ENCODE measurements around the gene ITCH.
"Not testable (repeated sequence)": the region's sequence is repeated elsewhere in the genome, so short reads cannot be mapped to it uniquely, and the experiment has no call there.

Gene ITCH

DNA sequence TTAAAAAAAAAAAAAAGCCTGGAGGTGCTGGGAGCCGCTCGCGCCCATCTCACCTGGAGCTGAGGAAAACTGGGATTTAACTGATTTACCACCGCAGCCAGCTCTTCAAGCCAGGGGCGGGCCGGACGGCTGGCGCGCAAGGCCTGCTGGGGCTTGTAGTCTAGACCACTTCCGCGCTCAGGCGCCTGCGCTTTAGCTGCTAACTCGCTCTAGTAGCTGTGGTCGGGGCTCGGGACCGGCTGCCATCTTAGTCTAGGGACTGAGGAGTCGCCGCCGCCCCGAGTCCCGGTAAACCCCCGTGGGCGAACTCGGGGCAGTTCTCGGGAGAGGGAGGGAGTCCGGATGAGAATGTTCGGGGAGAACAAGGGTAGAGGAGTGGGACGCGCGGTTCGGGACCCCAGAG, at the start of gene ITCH:
Gene ITCH (plus strand): TSS at position 212 of the 403 bp plus-strand sequence. CDS start 30,539 bp downstream, outside the sequence.
- DNase-seq, result peak; percentile 86

DNA sequence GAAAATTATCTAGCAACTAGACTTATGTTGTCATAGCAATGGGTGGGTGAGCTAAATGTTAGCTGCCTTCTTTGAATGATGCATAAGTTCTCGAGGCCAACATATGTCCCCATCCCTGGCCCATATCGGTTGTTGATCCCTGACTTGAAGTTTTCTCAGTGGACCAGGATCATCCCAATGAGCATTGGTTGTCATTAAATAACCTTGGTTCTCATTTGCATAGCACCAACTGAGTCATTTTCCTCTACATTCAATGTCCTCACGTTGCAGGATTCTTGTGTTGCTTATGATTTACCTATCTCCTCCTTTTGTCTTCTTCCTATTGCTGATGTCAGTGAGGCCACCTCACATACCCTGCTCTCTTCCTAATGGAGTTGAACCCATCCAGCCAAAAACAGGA, 47.8 kb upstream of the ITCH start:
- no peak for DNase-seq

DNA sequence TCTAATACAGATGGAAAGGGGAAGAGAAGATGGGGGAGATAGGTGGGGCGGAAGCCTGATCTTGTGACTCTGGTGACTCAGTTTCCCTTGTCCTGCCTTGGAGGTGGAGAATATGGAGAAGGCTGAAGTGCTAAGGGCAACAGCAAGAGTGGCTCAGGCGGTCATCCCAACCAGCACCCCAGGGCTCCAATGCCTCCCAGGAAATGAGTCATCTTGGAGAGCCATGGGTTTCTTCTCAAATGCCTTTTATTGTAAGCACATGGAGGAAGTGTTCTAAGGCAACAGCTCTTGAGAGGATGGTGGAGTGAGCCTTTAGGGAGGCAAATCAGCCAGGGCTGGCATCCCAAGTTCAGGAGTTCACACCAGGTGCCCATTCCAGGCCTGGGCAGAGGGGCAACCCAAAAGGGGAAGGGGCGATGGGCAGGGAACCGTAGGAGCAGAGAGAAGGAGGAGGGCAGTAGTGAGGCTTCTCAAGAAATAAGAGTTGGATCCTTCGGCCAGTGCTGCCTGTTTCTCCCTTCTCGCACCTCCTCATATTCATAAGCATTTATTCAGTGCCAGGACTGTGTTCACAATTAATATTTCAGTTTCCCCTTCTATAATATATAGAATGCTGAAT, 46.8 kb upstream of the ITCH start:
- no peak for DNase-seq

DNA sequence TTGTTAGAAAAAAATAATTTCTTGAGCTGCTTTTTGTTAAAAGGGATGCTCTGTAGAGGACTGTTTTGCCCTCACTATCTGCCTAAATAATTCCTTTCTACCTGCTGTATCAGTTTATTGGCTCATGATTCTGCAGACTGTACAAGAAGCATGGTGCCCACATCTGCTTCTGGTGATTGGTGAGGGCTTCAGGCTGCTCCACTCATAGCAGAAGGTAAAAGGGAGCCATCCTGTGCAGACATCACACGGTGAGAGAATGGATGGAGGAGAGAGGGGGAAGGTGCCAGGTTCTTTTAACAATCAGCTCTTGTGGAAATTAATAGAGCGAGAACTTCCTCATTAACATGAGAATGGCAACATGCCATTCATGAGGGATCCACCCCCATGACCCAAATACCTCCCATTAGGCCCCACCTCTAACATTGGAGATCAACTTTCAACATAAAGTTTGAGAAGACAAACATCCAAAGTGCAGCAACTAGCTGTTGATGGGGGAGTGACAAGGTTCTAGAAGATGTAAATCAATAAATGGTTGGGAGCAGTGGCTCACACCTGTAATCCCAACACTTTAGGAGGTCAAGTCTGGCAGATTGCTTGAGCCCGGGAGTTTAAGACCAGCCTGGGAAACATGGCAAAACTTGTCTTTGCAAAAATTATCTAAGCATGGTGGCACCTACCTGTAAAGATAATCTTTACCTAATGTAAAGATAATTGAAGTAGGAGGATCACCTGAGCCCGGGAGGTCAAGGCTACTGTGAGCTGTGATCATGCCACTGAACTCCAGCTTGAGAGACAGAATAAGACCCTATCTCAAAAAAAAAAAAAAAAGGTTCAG, 44.2 kb upstream of the ITCH start:
- no peak for DNase-seq

DNA sequence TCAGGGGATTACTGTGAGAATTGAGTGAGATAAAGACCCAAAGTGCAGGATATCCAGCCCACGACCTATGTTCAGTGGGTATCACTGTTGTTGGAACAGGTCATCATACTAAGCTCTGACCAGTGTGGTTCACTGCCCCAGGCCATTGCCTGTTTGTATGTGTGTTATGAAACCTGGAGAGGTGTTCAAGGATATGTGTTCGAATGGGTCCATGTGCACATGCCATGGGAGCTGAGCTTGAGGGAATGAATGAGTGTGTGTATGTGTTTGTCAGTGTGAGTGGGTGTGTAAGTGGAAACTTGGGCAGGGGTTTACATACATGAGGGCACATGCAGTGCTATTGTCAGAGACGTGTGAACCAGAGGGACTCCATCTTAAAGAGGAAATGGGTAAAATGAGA, 42.2 kb upstream of the ITCH start:
- no peak for DNase-seq

DNA sequence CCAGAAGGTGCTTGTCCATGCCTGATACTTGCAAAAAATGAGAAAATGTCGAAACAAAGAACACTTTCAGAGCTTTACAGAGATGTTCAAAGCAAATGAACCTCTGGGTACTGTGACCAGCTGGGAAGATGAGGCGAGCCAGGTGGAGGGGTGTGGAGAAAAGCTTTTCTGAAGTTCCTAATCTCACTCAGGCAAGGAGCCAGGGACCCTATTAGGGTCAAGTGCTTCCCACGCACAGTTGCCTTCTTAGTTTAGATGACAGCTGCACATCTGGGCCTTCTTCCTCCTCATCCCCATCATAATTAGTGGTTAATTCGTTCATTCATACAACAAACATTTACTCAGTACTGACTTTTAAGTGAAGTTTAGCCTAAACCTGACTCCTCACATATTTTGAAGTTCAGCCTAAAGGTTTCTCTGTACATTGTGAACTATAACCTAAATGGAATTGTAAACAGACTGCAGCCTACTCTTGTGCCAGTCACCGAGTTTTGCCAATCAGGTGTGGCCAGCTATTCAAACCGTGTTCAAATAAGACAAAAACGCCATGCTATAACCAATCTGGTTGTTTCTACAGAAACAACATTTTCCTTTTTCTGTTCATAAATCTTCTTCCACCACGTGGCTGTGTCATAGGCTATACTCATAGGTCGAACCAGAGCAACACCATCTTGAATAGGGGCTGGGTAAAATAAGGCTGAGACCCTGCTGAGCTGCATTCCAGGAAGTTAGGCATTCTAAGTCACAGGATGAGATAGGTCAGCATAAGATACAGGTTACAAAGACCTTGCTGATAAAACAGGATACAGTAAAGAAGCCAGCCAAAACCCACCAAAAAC, 40.6 kb upstream of the ITCH start:
- DNase-seq, result no peak

DNA sequence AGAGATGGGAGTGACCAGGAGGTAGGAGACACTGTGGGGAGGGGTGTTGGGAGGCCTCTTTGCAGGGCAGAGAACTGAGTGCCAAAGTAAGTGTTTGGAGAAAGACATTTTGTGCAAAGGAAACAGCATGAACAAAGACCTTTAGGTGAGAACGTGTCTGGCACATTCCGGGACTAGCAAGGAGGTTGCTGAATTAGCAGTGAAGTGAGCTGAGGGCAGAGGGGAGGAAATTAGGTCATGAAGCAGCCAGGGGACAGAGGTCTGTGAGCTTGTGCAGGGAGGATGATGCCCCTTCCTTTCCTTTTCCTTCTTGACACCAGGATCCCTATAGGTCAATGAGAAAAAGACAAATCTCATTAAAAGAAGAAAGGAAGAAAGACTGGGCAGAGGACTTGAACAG, 38.5 kb upstream of the ITCH start:
- no peak for DNase-seq

DNA sequence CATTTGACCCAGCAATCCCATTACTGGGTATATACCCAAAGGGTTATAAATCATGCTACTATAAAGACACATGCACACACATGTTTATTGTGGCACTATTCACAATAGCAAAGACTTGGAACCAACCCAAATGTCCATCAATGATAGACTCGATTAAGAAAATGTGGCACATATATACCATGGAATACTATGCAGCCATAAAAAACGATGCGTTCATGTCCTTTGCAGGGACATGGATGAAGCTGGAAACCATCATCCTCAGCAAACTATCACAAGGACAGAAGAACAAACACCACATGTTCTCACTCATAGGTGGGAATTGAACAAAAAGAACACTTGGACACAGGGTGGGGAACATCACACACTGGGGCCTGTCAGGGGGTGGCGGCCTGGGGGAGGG, 34.9 kb upstream of the ITCH start:
- not testable (repeated sequence) for DNase-seq

DNA sequence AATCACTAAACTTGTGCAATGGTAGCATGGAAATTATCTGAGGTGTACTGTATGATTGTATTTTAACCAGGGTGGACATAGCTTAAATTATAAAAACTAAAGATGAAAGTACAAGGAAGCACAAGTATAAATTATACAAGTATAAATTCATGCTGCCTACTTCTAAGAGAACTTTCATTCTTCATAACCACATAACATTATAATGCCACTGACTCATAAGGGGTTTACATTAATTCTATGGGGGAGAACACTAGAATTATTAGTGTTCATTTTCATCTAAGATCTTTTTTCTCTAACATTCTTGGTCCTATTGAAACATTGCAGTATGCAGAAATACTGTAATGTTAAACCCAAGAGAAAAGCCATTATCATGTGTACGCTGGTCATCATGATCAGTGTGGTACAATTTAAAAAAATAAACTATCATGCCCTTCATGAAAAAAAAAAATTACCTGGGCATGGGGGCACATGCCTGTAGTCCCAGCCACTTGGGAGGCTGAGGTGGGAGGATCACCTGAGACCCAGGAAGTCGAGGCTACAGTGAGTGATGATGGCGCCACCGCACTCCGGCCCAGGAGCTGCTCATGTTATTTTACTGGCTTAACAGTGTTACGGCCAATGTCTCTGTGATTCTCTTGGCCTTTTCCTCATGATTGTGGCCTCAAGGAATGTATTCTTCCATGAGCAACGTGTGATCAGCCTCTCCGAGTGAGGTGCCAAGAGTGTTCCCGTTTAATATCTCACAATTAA, 34.0 kb upstream of the ITCH start:
- no peak for DNase-seq

DNA sequence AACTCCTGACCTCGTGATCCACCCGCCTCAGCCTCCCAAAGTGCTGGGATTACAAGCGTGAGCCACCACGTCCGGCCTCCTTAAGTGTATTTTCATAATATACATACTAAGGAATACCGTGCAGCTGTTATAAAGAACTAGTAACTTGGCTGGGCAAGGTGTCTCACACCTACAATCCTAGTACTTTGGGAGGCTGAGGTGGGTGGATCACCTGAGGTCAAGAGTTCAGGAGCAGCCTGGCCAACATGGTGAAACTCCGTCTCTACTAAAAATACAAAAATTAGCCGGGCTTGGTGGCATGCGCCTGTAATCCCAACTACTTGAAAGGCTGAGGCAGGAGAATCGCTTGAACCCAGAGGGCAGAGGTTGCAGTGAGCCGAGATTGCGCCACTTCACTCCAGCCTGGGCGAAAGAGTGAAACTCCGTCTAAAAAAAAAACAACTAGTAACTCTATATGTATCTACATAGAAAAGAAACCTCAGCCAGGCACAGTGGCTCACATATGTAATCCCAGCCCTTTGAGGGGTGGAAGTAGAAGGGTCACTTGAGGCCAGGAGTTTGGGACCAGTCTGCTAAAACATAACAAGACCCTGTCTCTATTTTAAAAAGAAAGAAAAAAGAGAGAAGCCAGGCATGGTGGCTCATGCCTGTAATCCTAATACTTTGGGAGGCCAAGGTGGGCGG, 32.1 kb upstream of the ITCH start:
- DNase-seq, result not testable (repeated sequence)

DNA sequence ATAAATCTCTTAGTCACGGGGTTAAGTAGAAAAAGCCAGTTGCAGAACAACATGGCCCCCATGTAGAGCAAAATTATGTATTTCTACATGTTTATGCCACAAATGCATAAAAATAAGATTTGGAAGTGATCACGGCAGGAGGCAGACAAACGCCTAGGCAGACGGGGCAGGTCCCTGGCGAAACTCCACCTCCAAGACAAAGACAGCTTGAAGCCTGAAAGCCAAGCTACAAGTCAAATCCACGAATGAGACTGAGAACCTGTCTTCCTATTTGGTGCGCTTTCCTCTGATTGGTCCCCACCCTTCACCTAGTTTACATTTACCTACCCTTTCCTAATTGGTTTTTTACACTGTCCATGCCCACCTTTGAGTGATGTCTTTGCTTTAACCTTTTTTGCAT, 31.2 kb upstream of the ITCH start:
- DNase-seq, result no peak

DNA sequence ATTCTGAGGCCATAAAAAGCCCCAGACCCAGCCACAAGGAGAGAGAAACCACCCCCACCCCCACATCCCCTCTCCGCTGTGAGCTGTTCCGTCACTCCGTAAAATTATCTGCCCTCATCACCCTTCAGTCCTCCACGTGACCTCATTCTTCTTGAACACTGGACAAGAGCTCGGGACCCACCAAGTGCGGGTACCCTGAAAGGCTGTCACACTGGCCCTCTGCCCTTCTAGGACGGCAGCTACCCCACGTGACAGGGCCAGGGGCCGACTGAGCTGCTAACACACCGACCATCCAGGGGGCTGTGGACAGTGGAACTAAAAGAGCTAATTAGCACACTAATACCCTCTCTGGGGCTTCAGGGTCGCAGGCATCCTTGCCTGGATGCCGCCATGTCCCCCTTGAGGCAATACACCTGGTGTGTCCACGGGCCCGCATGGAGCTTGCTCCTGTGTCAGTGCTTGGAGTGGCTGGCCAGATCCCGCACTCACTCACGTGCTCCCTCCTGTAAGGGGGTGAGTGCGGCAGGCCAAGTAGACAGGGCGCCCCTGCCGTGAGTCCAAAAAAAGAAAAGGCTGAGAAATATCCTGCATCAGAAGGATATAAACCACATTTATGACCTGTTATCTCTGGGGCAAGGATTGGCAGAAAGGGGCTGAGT, 30.7 kb upstream of the ITCH start:
- no peak for DNase-seq

DNA sequence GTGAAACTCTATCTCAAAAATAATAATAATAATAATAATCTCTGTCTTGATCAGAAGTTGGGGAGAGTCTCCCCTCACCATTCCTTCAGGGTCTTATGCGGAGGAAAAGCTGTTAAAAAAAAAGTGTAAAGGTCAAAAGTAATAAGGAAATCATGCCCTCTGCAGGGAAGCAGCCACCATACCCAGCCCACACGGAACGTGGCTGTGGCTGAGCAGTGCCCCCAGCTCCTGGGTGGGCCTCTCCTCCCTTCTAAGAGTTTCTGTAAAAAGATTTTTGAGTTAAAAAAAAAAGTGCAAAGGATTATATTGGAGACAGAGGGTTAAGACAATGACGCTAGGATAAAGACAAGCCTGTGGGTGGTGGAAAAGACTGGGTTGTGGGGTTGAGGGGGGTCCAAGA, 29.3 kb upstream of the ITCH start:
- no peak for DNase-seq

DNA sequence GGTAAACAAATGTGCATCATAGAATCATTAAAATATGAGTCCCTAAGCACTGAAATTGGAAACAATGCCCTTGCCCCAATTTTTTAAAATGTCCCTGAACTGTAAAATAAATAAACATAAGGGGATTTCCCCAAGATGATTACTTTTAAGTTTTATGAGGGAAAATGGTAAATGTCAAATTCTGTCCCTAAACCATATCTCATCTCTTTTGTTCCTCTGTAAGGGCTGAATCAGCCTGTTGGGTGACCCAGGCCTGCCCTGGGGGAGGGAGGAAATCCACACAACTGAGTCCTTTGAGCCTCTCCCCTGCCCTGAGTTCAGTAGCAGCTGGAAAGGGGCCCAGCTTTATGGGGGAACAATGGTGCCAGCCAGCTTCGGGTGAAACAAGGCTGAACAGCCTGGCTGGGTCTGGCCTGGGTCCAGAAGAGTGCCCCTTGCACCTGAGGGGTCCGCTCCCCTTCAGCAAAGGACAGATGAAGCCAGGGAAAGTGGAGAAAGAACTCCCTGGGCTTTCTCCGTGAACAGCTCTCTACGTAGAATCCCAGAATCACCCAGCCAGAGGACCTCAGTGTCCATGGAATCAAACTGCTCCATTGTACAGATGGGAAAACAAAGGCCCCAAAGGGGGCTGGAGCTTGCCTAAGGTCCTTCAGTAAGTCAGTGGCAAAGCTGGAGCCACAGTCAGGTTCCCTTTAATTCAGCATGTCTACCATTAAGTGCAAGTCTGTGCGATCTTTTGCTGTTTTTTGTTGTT, 28.2 kb upstream of the ITCH start:
- DNase-seq, result no peak

DNA sequence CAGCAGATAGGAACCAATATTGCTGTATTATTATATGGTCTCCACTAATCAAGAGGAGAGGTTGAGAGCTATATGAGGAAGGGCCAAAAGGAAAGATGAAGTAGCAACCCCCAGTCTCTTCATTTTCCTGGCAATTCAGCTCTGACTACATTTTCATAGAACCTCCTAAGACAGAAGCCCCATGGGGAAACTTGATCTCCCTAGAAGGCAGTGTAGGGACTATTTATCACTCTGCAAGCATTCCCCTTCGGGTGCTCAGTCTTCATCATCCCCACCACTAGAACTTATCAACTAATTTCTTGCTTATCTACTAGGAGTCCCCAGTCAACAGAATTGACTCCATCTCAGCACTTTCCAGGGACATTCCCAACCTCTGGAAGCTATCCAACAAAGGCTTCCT, 25.5 kb upstream of the ITCH start:
- no peak for DNase-seq

DNA sequence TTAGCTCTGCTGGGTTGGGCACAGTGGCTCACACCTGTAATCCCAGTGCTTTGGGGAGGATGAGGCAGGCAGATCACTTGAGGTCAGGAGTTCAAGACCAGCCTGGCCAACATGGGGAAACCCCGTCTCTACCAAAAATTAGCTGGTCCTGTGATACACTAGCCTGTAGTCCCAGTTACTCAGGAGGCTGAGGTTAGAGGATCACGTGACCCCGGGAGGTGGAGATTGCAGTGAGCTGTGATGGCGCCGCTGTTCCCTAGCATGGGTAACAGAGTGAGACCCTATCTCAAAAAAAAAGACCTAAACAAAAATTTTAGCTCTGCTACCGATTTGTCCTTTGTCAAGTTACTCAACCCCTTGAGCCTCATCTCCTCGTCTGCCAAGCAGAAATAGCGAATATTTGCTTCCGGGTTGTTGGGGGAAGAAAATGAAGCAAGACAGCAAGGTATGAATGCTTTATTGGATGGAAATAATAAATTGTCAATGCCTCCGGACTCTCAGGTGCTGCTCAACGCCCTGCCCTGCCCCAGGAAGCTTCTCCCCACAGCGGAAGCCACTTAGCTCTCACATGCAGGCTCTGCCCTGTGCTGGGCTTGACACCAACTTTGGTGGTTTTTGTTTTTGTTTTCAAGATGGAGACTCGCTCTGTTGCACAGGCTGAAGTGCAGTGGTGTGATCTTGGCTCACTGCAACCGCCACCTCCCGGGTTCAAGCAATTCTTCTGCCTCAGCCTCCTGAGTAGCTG, 24.9 kb upstream of the ITCH start:
- no peak for DNase-seq

DNA sequence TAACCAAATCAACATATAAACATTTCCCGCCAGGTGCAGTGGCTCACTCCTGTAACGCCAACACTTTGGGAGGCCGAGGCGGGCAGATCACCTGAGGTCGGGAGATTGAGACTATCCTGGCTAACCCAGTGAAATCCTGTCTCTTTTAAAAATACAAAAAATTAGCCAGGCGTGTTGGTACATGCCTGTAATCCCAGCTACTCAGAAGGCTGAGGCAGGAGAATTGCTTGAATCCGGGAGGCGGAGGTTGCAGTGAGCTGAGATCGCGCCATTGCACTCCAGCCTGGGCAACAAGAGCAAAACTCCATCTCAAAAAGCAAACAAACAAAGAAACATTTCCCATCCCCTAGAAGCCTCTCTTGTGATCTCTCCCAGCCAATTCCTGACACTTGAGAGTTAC, 22.3 kb upstream of the ITCH start:
- DNase-seq, result not testable (repeated sequence)

DNA sequence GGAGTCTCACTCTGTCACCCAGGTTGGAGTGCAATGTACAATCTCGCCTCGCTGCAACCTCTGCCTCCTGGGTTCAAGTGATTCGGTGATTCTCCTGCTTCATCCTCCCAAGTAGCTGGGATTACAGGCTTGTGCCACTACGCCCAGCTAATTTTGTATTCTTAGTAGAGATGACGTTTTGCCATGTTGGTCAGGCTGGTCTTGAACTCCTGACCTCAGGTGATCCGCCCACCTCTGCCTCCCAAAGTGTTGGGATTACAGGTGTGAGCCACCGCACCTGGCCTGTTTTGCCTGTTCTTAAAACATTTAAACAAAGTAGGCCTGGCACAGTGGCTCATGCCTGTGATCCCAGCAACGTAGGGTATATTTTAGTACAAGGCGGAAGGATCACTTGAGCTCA, 21.9 kb upstream of the ITCH start:
- not testable (repeated sequence) for DNase-seq

DNA sequence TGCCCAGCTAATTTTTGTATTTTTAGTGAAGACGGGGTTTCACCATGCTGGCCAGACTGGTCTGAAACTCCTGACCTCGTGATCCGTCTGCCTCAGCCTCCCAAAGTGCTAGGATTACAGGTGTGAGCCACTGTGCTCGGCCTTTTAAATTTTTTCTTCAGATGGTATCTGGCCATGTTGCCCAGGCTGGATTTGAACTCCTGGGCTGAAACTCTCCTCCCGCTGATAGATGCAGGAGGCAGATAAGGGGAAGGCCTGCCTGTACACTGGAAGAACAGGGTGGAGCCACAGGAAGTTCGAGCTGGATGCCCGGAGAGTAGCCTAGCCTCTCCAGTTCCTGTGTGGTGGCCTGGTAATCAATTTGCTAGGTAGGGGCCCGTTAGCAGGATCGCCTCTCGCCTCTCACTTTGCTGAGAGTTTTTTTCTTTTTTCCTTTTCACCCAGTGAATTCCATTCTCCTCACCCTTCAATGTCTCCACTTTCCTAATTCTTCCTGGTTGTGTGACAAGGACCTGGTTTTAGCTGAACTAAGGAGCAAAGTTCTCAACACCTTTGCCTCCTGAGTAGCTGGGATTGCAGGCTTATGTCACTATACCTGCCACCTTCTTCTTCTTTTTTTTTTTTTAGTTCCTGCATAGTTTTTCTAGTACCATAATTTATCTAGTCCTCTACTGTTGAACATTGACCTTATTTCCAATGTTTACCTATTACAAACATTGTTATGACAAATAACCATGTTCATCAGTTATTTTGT, 19.4 kb upstream of the ITCH start:
- DNase-seq, result no peak

DNA sequence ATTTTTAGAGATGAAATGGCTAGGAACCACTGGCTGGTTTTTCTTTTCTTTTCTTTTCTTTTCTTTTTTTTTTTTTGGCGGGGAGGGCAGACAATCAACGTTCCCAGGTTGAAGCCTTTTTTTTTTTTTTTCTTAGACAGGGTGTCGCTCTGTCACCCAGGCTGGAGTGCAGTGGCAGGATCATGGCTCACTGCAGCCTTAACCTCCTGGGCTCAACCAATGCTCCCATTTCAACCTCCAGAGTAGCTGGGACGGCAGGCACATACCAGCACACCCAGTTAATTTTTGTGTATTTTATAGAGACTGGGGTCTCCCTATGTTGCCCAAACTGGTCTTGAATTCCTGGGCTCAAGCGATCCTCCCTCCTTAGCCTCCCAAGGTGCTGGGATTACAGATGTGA, 18.8 kb upstream of the ITCH start:
- no peak for DNase-seq
